CD8-positive, alpha-beta memory T cell (primary cell): ENCODE results near the gene FYB2. TPM values are rescaled to one million over a fixed set of nuclear protein-coding genes. Genes with fewer than 3 reads are reported as not detected.

Experiments
- CTCF ChIA-PET: fragments of 350-600 bp; sonication (Branson Sonifier 250); formaldehyde crosslinking; loops from one replicate; lab custom pipeline; 2021; ENCODE audit warnings: antibody characterized with exemption; lab: Charles Lee
- POLR2A ChIA-PET: fragments of 350-600 bp; sonication (Branson Sonifier 250); formaldehyde crosslinking; loops from one replicate; lab custom pipeline; 2021; ENCODE audit warnings: antibody characterized with exemption; lab: Charles Lee
- DNase-seq, 5 donors: peaks; one replicate each; pipeline versions ENCODE4 v3.0.0 to v3.0.0-alpha.2; 2020 to 2022; ENCODE audit warnings: mixed read lengths in 1 of 5
- H3K27ac ChIP-seq: one replicate; pipeline ENCODE4 v1.7.0; 2013; ENCODE audit warnings: low read depth, mild to moderate bottlenecking, low read length, moderate library complexity
- H3K27me3 ChIP-seq: 2 replicates; pipeline ENCODE4 v1.7.0; 2013; ENCODE audit warnings: low read length, mild to moderate bottlenecking; ENCODE audit not compliant: insufficient read depth, poor library complexity, severe bottlenecking
- H3K36me3 ChIP-seq: 2 replicates; pipeline ENCODE4 v1.7.0; 2013; ENCODE audit warnings: mild to moderate bottlenecking, low read length, moderate library complexity; ENCODE audit not compliant: insufficient read depth
- H3K4me1 ChIP-seq: 2 replicates; pipeline ENCODE4 v1.7.0; 2013; ENCODE audit warnings: mild to moderate bottlenecking, low read length, moderate library complexity; ENCODE audit not compliant: insufficient read depth
- H3K4me3 ChIP-seq: 2 replicates; pipeline ENCODE4 v1.7.0; 2013; ENCODE audit warnings: mild to moderate bottlenecking, low read length
- H3K9me3 ChIP-seq: 2 replicates; pipeline ENCODE4 v1.7.0; 2013; ENCODE audit warnings: mild to moderate bottlenecking, low read length
- H3K27ac Mint-ChIP-seq, 8 donors: one replicate each; pipeline ENCODE4 v1.8.0; 2020 to 2021; ENCODE audit warnings: mixed read lengths in 8 of 8, mild to moderate bottlenecking in 6 of 8, inconsistent platforms in 3 of 8, moderate library complexity in 3 of 8
- H3K27me3 Mint-ChIP-seq, 2 donors: one replicate each; pipeline ENCODE4 v1.8.0; 2020 to 2021; ENCODE audit warnings: mixed read lengths in 2 of 2, mild to moderate bottlenecking in 1 of 2, moderate library complexity in 1 of 2
- H3K36me3 Mint-ChIP-seq, 3 donors: one replicate each; pipeline ENCODE4 v1.8.0; 2020 to 2021; ENCODE audit warnings: mixed read lengths in 3 of 3, inconsistent platforms in 1 of 3, mild to moderate bottlenecking in 1 of 3
- H3K4me1 Mint-ChIP-seq, 3 donors: one replicate each; pipeline ENCODE4 v1.8.0; 2020 to 2021; ENCODE audit warnings: mixed read lengths in 3 of 3, inconsistent platforms in 1 of 3, mild to moderate bottlenecking in 1 of 3
- H3K4me3 Mint-ChIP-seq, 7 donors: one replicate each; pipeline ENCODE4 v1.8.0; 2020 to 2021; ENCODE audit warnings: mixed read lengths in 7 of 7, mild to moderate bottlenecking in 6 of 7, moderate library complexity in 4 of 7, inconsistent platforms in 2 of 7
- H3K9me3 Mint-ChIP-seq, 5 donors: one replicate each; pipeline ENCODE4 v1.8.0; 2020 to 2022; ENCODE audit warnings: mixed read lengths in 5 of 5, mild to moderate bottlenecking in 3 of 5, moderate library complexity in 2 of 5, inconsistent platforms in 1 of 5
- polyA plus RNA-seq: library from polyadenylated mRNA; unstranded; fragments of 300-500 nt; fragmentation: Illumina TruSeq; gene quantifications from one replicate; pipeline ENCODE4 v1.2.3, GENCODE V29; 2021
- total RNA-seq, 2 experiments: library from RNA; stranded (reverse); gene quantifications; one replicate each; pipeline ENCODE4 v1.2.3, GENCODE V29; 2021

FYB2 gene
- total and polyA plus RNA-seq, 3 experiments from 2014 or later, result not detected

- ChIA-PET CTCF (no interaction called here), POLR2A (no interaction called here)
- no peaks in the 10 kb centered on the region for H3K4me1 ChIP-seq
- no peak overlapping the region for H3K27ac ChIP-seq
- DNase-seq, result no peak
- Mint-ChIP-seq H3K27me3 (peaks cover 0 to 4% of the 10 kb centered on the region in 2 donors), H3K27ac (no peak overlapping the region), H3K36me3 (no peaks in the 10 kb centered on the region), H3K9me3 (peaks cover 0 to 5% (median 0%) of the 10 kb centered on the region in 5 donors), H3K4me1 (no peaks in the 10 kb centered on the region), H3K4me3 (no peak overlapping the region)
- no peaks in the 10 kb centered on the region for H3K36me3 ChIP-seq
- H3K9me3 ChIP-seq, result no peaks in the 10 kb centered on the region
- no peak overlapping the region for H3K4me3 ChIP-seq
- no peaks in the 10 kb centered on the region for H3K27me3 ChIP-seq
Measured at GRCh38 chr1:56671085-56671484, 148.1 kb downstream of the FYB2 start.

GRCh38 chr1:56670350-56670749 is 148.9 kb downstream of the FYB2 start:
- Mint-ChIP-seq H3K27me3 (peaks cover 0 to 4% of the 10 kb centered on the region in 2 donors), H3K4me1 (no peaks in the 10 kb centered on the region), H3K27ac (no peak overlapping the region), H3K36me3 (no peaks in the 10 kb centered on the region), H3K4me3 (no peak overlapping the region), H3K9me3 (peaks cover 0 to 5% (median 0%) of the 10 kb centered on the region in 5 donors)
- DNase-seq, result no peak
- Histone ChIP-seq H3K9me3 (no peaks in the 10 kb centered on the region), H3K4me1 (no peaks in the 10 kb centered on the region), H3K27ac (no peak overlapping the region), H3K27me3 (no peaks in the 10 kb centered on the region), H3K4me3 (no peak overlapping the region), H3K36me3 (no peaks in the 10 kb centered on the region)
- CTCF ChIA-PET, result no interaction called here
- POLR2A ChIA-PET, result no interaction called here

Other genes starting within 250 kb of the FYB2 start
- under 1 TPM; 0.22 to 0.24 TPM for gene PLPP3, start 239.8 kb downstream of the FYB2 start, total RNA-seq
- not detected for gene PLPP3, start 239.8 kb downstream of the FYB2 start, polyA plus RNA-seq
- not detected for gene PRKAA2, start 174.1 kb downstream of the FYB2 start, total RNA-seq
- gene PRKAA2, start 174.1 kb downstream of the FYB2 start, polyA plus RNA-seq, result not detected
- gene C8A, start 35.4 kb upstream of the FYB2 start, total RNA-seq, result not detected
- gene C8A, start 35.4 kb upstream of the FYB2 start, polyA plus RNA-seq, result not detected
- not detected for gene C8B, start 146.6 kb upstream of the FYB2 start, total RNA-seq
- gene C8B, start 146.6 kb upstream of the FYB2 start, polyA plus RNA-seq, result not detected